ENCODE measurements around the gene FIGN.

DNA sequence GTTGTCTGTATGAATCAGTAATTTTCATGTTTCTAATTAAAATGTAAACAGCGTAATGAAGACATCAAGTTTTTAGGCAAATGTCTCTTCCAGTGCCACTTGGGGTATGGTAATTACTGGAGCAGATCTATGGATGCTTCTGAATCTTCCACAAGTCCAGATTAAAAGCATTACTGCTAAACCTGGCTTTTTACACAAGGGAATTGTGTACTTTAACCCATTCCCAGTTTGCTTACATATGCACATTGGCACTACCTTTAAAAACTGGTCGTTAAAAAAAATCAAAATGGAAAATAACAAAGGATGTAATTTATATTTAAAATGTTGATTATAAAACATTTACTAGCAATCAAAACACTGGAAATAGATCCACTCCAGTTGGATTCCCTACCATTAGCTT is 19.7 kb downstream of the FIGN start:
- TF ChIP-seq, protein P1, sequence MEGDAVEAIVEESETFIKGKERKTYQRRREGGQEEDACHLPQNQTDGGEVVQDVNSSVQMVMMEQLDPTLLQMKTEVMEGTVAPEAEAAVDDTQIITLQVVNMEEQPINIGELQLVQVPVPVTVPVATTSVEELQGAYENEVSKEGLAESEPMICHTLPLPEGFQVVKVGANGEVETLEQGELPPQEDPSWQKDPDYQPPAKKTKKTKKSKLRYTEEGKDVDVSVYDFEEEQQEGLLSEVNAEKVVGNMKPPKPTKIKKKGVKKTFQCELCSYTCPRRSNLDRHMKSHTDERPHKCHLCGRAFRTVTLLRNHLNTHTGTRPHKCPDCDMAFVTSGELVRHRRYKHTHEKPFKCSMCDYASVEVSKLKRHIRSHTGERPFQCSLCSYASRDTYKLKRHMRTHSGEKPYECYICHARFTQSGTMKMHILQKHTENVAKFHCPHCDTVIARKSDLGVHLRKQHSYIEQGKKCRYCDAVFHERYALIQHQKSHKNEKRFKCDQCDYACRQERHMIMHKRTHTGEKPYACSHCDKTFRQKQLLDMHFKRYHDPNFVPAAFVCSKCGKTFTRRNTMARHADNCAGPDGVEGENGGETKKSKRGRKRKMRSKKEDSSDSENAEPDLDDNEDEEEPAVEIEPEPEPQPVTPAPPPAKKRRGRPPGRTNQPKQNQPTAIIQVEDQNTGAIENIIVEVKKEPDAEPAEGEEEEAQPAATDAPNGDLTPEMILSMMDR (conservative IDR thresholded peaks at IDR 0.05; ENCODE audit: low read depth, low read length) = no peak
- TF ChIP-seq MXI1 (IDR thresholded peaks at IDR 0.05; ENCODE audit: borderline replicate concordance, low read depth, low read length) = no peak
- TF ChIP-seq BHLHE40 (IDR thresholded peaks at IDR 0.05; ENCODE audit: low read depth, low read length) = no peak
- TF ChIP-seq CEBPB (IDR thresholded peaks at IDR 0.05; ENCODE audit: low read depth, low read length) = no peak
- no peak for TF ChIP-seq FOS (IDR thresholded peaks at IDR 0.05; ENCODE audit: low read depth, low read length)
- TF ChIP-seq MAFK (IDR thresholded peaks at IDR 0.05; ENCODE audit: low read depth, low read length) = no peak
- TF ChIP-seq, protein P2, sequence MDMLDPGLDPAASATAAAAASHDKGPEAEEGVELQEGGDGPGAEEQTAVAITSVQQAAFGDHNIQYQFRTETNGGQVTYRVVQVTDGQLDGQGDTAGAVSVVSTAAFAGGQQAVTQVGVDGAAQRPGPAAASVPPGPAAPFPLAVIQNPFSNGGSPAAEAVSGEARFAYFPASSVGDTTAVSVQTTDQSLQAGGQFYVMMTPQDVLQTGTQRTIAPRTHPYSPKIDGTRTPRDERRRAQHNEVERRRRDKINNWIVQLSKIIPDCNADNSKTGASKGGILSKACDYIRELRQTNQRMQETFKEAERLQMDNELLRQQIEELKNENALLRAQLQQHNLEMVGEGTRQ (IDR thresholded peaks at IDR 0.05; ENCODE audit: low read depth, low read length) = no peak
- no peak for TF ChIP-seq SMC3 (IDR thresholded peaks at IDR 0.05; ENCODE audit: low read depth, low read length)
- TF ChIP-seq POLR2A (IDR thresholded peaks at IDR 0.05; ENCODE audit: low read depth, low read length) = no peak
- no peak for TF ChIP-seq RAD21 (IDR thresholded peaks at IDR 0.05; ENCODE audit: low read length)
- TF ChIP-seq CHD1 (IDR thresholded peaks at IDR 0.05; ENCODE audit: low read depth, low read length) = no peak
- no peak for TF ChIP-seq RFX5 (IDR thresholded peaks at IDR 0.05; ENCODE audit: low read depth, low read length)

Measured in IMR-90 (cell line).